ENCODE measurements around the gene TRAFD1.

Gene TRAFD1

GRCh38 chr12:112198120-112198733 lies 72.9 kb downstream of the TRAFD1 start:
- DNase-seq (ENCODE audit: low read depth in 1 of 2, low spot score in 1 of 2): peak in 1 of 2 donors; percentile 7

GRCh38 chr12:112199136-112199535 lies 73.8 kb downstream of the TRAFD1 start:
- DNase-seq (ENCODE audit: low read depth in 1 of 2, low spot score in 1 of 2): no peak

Measured in activated T-helper 1 cell treated with anti-CD3 and anti-CD28 coated beads, Interleukin-2, amount 50 U/mL, for 16 hours (primary cell).